AG09309 (cell line): ENCODE data around the gene CAMK2D.

Experiments used
- DNase-seq: peaks from one replicate; pipeline ENCODE4 v3.0.0-alpha.2; 2010; ENCODE audit warnings: low read depth
- H3K4me3 ChIP-seq: 2 replicates; pipeline ENCODE4 v1.5.1; 2011; ENCODE audit warnings: mild to moderate bottlenecking, low read depth, low read length, moderate library complexity; ENCODE audit not compliant: control insufficient read depth
- TF ChIP-seq, protein P1 (sequence below): IDR thresholded peaks from 2 replicates; pipeline ENCODE4 v1.5.1; 2011; ENCODE audit warnings: mild to moderate bottlenecking, low read depth, low read length, inconsistent platforms; ENCODE audit not compliant: insufficient read depth, control insufficient read depth; ENCODE audit errors: missing control alignments

The CAMK2D gene

GRCh38 chr4:113639326-113639725 lies 122.2 kb downstream of the CAMK2D start:
- H3K4me3 ChIP-seq: no peak overlapping the region
- TF ChIP-seq, protein P1, sequence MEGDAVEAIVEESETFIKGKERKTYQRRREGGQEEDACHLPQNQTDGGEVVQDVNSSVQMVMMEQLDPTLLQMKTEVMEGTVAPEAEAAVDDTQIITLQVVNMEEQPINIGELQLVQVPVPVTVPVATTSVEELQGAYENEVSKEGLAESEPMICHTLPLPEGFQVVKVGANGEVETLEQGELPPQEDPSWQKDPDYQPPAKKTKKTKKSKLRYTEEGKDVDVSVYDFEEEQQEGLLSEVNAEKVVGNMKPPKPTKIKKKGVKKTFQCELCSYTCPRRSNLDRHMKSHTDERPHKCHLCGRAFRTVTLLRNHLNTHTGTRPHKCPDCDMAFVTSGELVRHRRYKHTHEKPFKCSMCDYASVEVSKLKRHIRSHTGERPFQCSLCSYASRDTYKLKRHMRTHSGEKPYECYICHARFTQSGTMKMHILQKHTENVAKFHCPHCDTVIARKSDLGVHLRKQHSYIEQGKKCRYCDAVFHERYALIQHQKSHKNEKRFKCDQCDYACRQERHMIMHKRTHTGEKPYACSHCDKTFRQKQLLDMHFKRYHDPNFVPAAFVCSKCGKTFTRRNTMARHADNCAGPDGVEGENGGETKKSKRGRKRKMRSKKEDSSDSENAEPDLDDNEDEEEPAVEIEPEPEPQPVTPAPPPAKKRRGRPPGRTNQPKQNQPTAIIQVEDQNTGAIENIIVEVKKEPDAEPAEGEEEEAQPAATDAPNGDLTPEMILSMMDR: no peak
- DNase-seq: no peak

DNA sequence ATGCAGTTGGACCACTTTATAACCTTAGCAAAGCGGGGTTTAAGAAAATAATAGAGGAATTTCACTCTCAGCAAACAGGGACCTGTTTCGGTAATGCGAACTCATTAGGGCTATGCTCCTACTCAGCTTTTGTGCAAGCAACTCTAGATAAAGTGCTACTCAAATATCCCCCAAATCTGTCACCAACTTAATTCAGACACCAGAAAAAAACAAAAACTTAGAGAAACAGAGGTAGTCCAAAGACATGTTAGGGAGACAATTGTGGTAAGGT lies 123.0 kb downstream of the CAMK2D start:
- TF ChIP-seq, protein P1: no peak
- no peak for DNase-seq
- no peak overlapping the region for H3K4me3 ChIP-seq

GRCh38 chr4:113637823-113638561 lies 123.5 kb downstream of the CAMK2D start:
- DNase-seq: no peak
- H3K4me3 ChIP-seq: no peak overlapping the region
- TF ChIP-seq, protein P1: no peak

DNA sequence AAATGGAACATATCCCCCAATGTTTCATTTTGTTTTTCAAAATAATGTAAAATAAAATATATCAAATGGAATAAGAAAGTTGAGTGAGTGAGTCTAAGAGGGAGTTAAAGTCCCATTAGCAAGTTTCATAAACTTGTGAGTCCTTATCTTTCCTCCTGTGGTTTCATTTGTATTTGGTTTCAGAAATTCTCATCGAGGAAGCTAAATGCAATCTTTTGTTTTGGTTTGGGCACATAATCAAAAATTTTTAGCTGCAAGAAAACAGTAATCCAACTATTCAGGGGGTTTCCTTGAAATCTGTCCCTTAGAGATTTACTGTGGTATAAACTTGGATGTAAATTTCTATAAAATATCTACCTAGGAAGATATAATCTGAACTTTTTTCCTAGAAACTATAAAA lies 124.2 kb downstream of the CAMK2D start:
- no peak overlapping the region for H3K4me3 ChIP-seq
- peak; percentile 24 for DNase-seq
- TF ChIP-seq, protein P1: no peak

DNA sequence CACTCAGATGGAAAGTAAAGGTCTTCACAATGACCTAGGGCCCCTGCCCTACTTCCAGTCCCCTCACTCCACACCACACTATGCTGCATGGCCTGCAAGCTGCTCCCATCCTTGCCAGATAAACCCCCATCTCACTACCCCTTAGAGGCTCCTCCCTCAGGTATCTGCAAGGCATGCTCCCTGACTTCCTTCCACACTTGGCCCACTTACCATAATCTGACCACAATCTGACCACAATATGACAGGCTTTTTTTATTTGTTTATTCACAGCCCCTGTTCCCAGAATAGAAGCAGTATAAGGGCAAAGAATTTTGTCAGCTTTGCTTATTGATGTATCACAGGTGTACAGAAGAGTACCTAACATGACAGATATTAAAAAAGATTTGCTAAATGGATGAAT lies 124.7 kb downstream of the CAMK2D start:
- DNase-seq: no peak
- no peak overlapping the region for H3K4me3 ChIP-seq
- TF ChIP-seq, protein P1: no peak

GRCh38 chr4:113636438-113636818 lies 125.1 kb downstream of the CAMK2D start:
- no peak overlapping the region for H3K4me3 ChIP-seq
- TF ChIP-seq, protein P1: no peak
- no peak for DNase-seq
